CD14-positive monocyte (primary cell): ENCODE results near the gene MGLL. TPM values are rescaled to one million over a fixed set of nuclear protein-coding genes. Genes with fewer than 3 reads are reported as not detected.
A peak's percentile ranks its signal among the peaks of the same experiment; 100 is the strongest.

Source experiments
- DNase-seq, 3 donors: peaks; one replicate each; pipeline ENCODE4 v3.0.0-alpha.2; 2011 to 2022
- H2AFZ ChIP-seq: 2 replicates; pipeline ENCODE4 v1.6.0; 2012; ENCODE audit warnings: mild to moderate bottlenecking, low read depth, low read length, inconsistent platforms; ENCODE audit not compliant: insufficient read depth, poor library complexity, severe bottlenecking
- H3K27ac ChIP-seq, 2 donors: 1 replicate in 1 of 2; 2 replicates in 1 of 2; pipeline ENCODE4 v1.5.1; 2012 to 2013; ENCODE audit warnings: low read length in 2 of 2, control low read depth in 1 of 2, inconsistent platforms in 1 of 2, low read depth in 1 of 2, mild to moderate bottlenecking in 1 of 2
- H3K27me3 ChIP-seq, 2 donors: one replicate each; pipeline versions ENCODE4 v1.6.0 to v1.6.1; 2011 to 2013; ENCODE audit warnings: low read length in 2 of 2; ENCODE audit not compliant: control insufficient read depth in 2 of 2, insufficient read depth in 2 of 2
- H3K36me3 ChIP-seq, 2 donors: replicated peaks in 1 of 2; 1 replicate in 1 of 2; 2 replicates in 1 of 2; pipeline versions ENCODE4 v1.5.1 to v1.6.1; 2012 to 2013; ENCODE audit warnings: low read length in 2 of 2, control low read depth in 1 of 2, inconsistent platforms in 1 of 2, mild to moderate bottlenecking in 1 of 2; ENCODE audit not compliant: insufficient read depth in 2 of 2, control insufficient read depth in 1 of 2
- H3K4me1 ChIP-seq, 2 donors: 1 replicate in 1 of 2; 2 replicates in 1 of 2; pipeline versions ENCODE4 v1.5.1 to v1.6.1; 2012 to 2013; ENCODE audit warnings: low read length in 2 of 2, control low read depth in 1 of 2, inconsistent platforms in 1 of 2, mild to moderate bottlenecking in 1 of 2, moderate library complexity in 1 of 2; ENCODE audit not compliant: insufficient read depth in 2 of 2, control insufficient read depth in 1 of 2
- H3K4me2 ChIP-seq: replicated peaks from 2 replicates; pipeline ENCODE3; 2012; ENCODE audit warnings: low read length, moderate library complexity, mild to moderate bottlenecking; ENCODE audit not compliant: poor library complexity, severe bottlenecking; ENCODE audit errors: extremely low read depth
- H3K4me3 ChIP-seq, 3 experiments: fragments of 200-600 bp in 1 of 3; sonication (generic) in 1 of 3; replicated peaks in 1 of 3; 1 replicate in 2 of 3; 2 replicates in 1 of 3; pipeline ENCODE4 v1.5.1; 2011 to 2013; ENCODE audit warnings: low read length in 3 of 3, mild to moderate bottlenecking in 3 of 3, control low read depth in 2 of 3, low read depth in 2 of 3, inconsistent platforms in 1 of 3, moderate library complexity in 1 of 3
- H3K79me2 ChIP-seq: 2 replicates; pipeline ENCODE4 v1.6.0; 2012; ENCODE audit warnings: mild to moderate bottlenecking, control low read depth, inconsistent platforms, low read length, moderate library complexity; ENCODE audit not compliant: insufficient read depth
- H3K9ac ChIP-seq: 2 replicates; pipeline ENCODE4 v1.6.0; 2017; ENCODE audit warnings: low read length, mild to moderate bottlenecking; ENCODE audit not compliant: insufficient read depth, poor library complexity, severe bottlenecking
- H3K9me3 ChIP-seq, 2 donors: replicated peaks in 1 of 2; 1 replicate in 1 of 2; 2 replicates in 1 of 2; pipeline versions ENCODE4 v1.5.1 to v1.6.1; 2012 to 2013; ENCODE audit warnings: low read length in 2 of 2, control low read depth in 1 of 2; ENCODE audit not compliant: control insufficient read depth in 1 of 2, insufficient read depth in 1 of 2
- H4K20me1 ChIP-seq: 2 replicates; pipeline ENCODE4 v1.6.0; 2012; ENCODE audit warnings: mild to moderate bottlenecking, low read length, control low read depth, moderate library complexity; ENCODE audit not compliant: insufficient read depth
- H3K27ac Mint-ChIP-seq, 7 donors: one replicate each; pipeline ENCODE4 v1.8.0; 2020; ENCODE audit warnings: mild to moderate bottlenecking in 7 of 7, mixed read lengths in 7 of 7, moderate library complexity in 6 of 7, inconsistent platforms in 2 of 7
- H3K27me3 Mint-ChIP-seq, 3 donors: one replicate each; pipeline ENCODE4 v1.8.0; 2021 to 2022; ENCODE audit warnings: low read depth in 3 of 3, mild to moderate bottlenecking in 3 of 3, mixed read lengths in 3 of 3, moderate library complexity in 3 of 3, inconsistent platforms in 1 of 3
- H3K36me3 Mint-ChIP-seq, 2 donors: one replicate each; pipeline ENCODE4 v1.8.0; 2020; ENCODE audit warnings: mixed read lengths in 2 of 2, inconsistent platforms in 1 of 2, mild to moderate bottlenecking in 1 of 2
- H3K4me1 Mint-ChIP-seq: one replicate; pipeline ENCODE4 v1.8.0; 2020; ENCODE audit warnings: mild to moderate bottlenecking, mixed read lengths
- H3K4me3 Mint-ChIP-seq, 2 donors: one replicate each; pipeline ENCODE4 v1.8.0; 2020; ENCODE audit warnings: mild to moderate bottlenecking in 2 of 2, mixed read lengths in 2 of 2, moderate library complexity in 1 of 2
- H3K9me3 Mint-ChIP-seq, 7 donors: one replicate each; pipeline ENCODE4 v1.8.0; 2020 to 2022; ENCODE audit warnings: mixed read lengths in 7 of 7, mild to moderate bottlenecking in 6 of 7, moderate library complexity in 6 of 7, inconsistent platforms in 2 of 7
- CTCF ChIP-seq: fragments of 200-600 bp; IDR thresholded peaks from one replicate; pipeline ENCODE4 v1.8.0; 2022; ENCODE audit warnings: antibody characterized with exemption, mild to moderate bottlenecking
- WGBS: methylation state at CpG from one replicate; pipeline ENCODE4 v1.1.5; 2013; ENCODE audit warnings: missing lambda C conversion rate; ENCODE audit not compliant: insufficient coverage; 5-methylcytosine and 5-hydroxymethylcytosine counted together
- intact Hi-C, 2 donors: fragments of 100-400 bp; cut with micrococcal nuclease; formaldehyde crosslinking; loops; one replicate each; pipeline versions ENCODE4 v1.15.0 to v1.15.1; 2023
- polyA plus RNA-seq, 3 donors: library from polyadenylated mRNA; depleted of rRNA in 1 of 3; unstranded in 2 of 3; stranded (reverse) in 1 of 3; fragments of 300-500 nt in 2 of 3; fragments of >200 nt in 1 of 3; fragmentation: Illumina TruSeq in 2 of 3; gene quantifications; 1 replicate in 2 of 3; 2 replicates in 1 of 3; pipeline ENCODE4 v1.2.3, GENCODE V29; 2012 to 2021

Gene MGLL
- polyA plus RNA-seq, 3 donors = 4.4 to 10.0 (median 6.4) TPM

GRCh38 chr3:127735767-127736693, 86.3 kb downstream of the MGLL start:
- peak overlapping the region; percentile 36 for H3K4me2 ChIP-seq
- no peak for TF ChIP-seq CTCF
- H3K79me2 ChIP-seq = no peaks in the 10 kb centered on the region
- peak overlapping the region; percentile 69 to 77 for H3K27ac ChIP-seq
- H3K4me3 ChIP-seq = peak overlapping the region in 1 of 3 experiments; percentile 28
- peaks cover 1 to 9% of the 10 kb centered on the region in 2 donors for H3K36me3 Mint-ChIP-seq
- H3K27me3 ChIP-seq = no peaks in the 10 kb centered on the region
- no peaks in the 10 kb centered on the region for H3K36me3 ChIP-seq
- peaks cover 66% of the 10 kb centered on the region for H3K4me1 Mint-ChIP-seq
- peaks cover 0 to 4% (median 0%) of the 10 kb centered on the region in 7 donors for H3K9me3 Mint-ChIP-seq
- H2AFZ ChIP-seq = no peak overlapping the region
- H3K27ac Mint-ChIP-seq = peak overlapping the region; percentile 88 to 96 (median 92)
- H3K9ac ChIP-seq = no peak overlapping the region
- H3K9me3 ChIP-seq = no peaks in the 10 kb centered on the region
- peaks cover under 1 to 3% (median 2%) of the 10 kb centered on the region in 3 donors for H3K27me3 Mint-ChIP-seq
- DNase-seq = peak; percentile 77 to 89 (median 85)
- peak overlapping the region; percentile 12 to 85 for H3K4me3 Mint-ChIP-seq
- 39% methylated on average over 6 of the region's 9 CpGs for WGBS
- H4K20me1 ChIP-seq = no peaks in the 10 kb centered on the region
- intact Hi-C loops = loop anchor here (5.0 kb wide), 2 partner anchors 36 to 39 kb away; no protein-coding TSS in a partner anchor
- peaks cover 63 to 66% of the 10 kb centered on the region in 2 donors for H3K4me1 ChIP-seq

- H3K9ac ChIP-seq = peak overlapping the region; percentile 2
- H3K27ac ChIP-seq = peak overlapping the region; percentile 43 to 65
- H3K27me3 Mint-ChIP-seq = peaks cover 0 to 2% (median 2%) of the 10 kb centered on the region in 3 donors
- no peaks in the 10 kb centered on the region for H3K9me3 ChIP-seq
- peaks cover 78% of the 10 kb centered on the region for H3K4me1 Mint-ChIP-seq
- intact Hi-C loops = loop anchor here (5.0 kb wide), 2 partner anchors 37 to 38 kb away; no protein-coding TSS in a partner anchor
- no peaks in the 10 kb centered on the region for H3K79me2 ChIP-seq
- H3K4me3 ChIP-seq = peak overlapping the region in 1 of 3 experiments; percentile 28
- peak overlapping the region; percentile 17 for H3K4me2 ChIP-seq
- no peaks in the 10 kb centered on the region for H3K27me3 ChIP-seq
- peak overlapping the region; percentile 18 to 56 for H3K4me3 Mint-ChIP-seq
- TF ChIP-seq CTCF = no peak
- H3K27ac Mint-ChIP-seq = peak overlapping the region; percentile 81 to 93 (median 88)
- H3K9me3 Mint-ChIP-seq = peaks cover 0 to 4% (median 0%) of the 10 kb centered on the region in 7 donors
- no peaks in the 10 kb centered on the region for H3K36me3 ChIP-seq
- peaks cover 1 to 8% of the 10 kb centered on the region in 2 donors for H3K36me3 Mint-ChIP-seq
- WGBS = 42% methylated on average over 2 of the region's 8 CpGs
- peak overlapping the region; percentile 10 for H2AFZ ChIP-seq
- DNase-seq = peak; percentile 41 to 66 (median 51)
- H3K4me1 ChIP-seq = peaks cover 74 to 77% of the 10 kb centered on the region in 2 donors
- no peaks in the 10 kb centered on the region for H4K20me1 ChIP-seq
These were observed 87.4 kb downstream of the MGLL start for GRCh38 chr3:127734754-127735473.
